Mammary epithelial cell (primary cell): ENCODE data around the gene RAX2.
"Not testable (repeated sequence)": the region's sequence is repeated elsewhere in the genome, so short reads cannot be mapped to it uniquely, and the experiment has no call there.

Source experiments
- CTCF ChIP-seq, 2 donors: IDR thresholded peaks in 1 of 2; conservative IDR thresholded peaks in 1 of 2; 2 replicates each; pipeline ENCODE4 v1.5.1; 2011 to 2012; ENCODE audit warnings: inconsistent platforms in 2 of 2, low read length in 2 of 2, mild to moderate bottlenecking in 2 of 2, control low read depth in 1 of 2, low read depth in 1 of 2; ENCODE audit not compliant: insufficient read depth in 1 of 2; ENCODE audit errors: extremely low read depth in 1 of 2
- EZH2 ChIP-seq: IDR thresholded peaks from 2 replicates; pipeline ENCODE4 v1.6.1; 2012; ENCODE audit warnings: low read length, inconsistent platforms, borderline replicate concordance

- not testable (repeated sequence) for TF ChIP-seq CTCF (conservative IDR thresholded peaks at IDR 0.05 in 1 of 2, IDR thresholded peaks at IDR 0.05 in 1 of 2; ENCODE audit: extremely low read depth in 1 of 2, insufficient read depth in 1 of 2, low read depth in 1 of 2, low read length in 2 of 2); EZH2
These were observed 44.1 kb upstream of the RAX2 start for GRCh38 chr19:3816148-3816547.
